GM18861 (cell line): Measurements from ENCODE around the gene ARSI.

Source experiments
- ATAC-seq: cut with Tn5 transposase; IDR thresholded peaks from one replicate; pipeline ENCODE4 v1.9.1; 2021; ENCODE audit not compliant: unreplicated experiment

Gene ARSI

GRCh38 chr5:150295172-150295634, 7.5 kb downstream of the ARSI start:
- no peak for ATAC-seq

- ATAC-seq: no peak
These were observed 8.1 kb downstream of the ARSI start for GRCh38 chr5:150294551-150295071.

GRCh38 chr5:150293091-150293941, 9.4 kb downstream of the ARSI start:
- ATAC-seq: no peak

GRCh38 chr5:150291388-150292385, 11.0 kb downstream of the ARSI start:
- ATAC-seq: no peak

GRCh38 chr5:150289551-150290390, 12.9 kb downstream of the ARSI start, which contains the start of gene CAMK2A:
TSS of gene CAMK2A (minus strand) at chr5:150289773. CDS start at chr5:150289625, 148 bp downstream.
- ATAC-seq: no peak

GRCh38 chr5:150288791-150289190, 13.9 kb downstream of the ARSI start:
- no peak for ATAC-seq

GRCh38 chr5:150288361-150288760, 14.3 kb downstream of the ARSI start:
- no peak for ATAC-seq

GRCh38 chr5:150286820-150287219, 15.9 kb downstream of the ARSI start:
- no peak for ATAC-seq

GRCh38 chr5:150285114-150285513, 17.6 kb downstream of the ARSI start:
- no peak for ATAC-seq

GRCh38 chr5:150284311-150284710, 18.4 kb downstream of the ARSI start:
- ATAC-seq: no peak

- ATAC-seq: no peak
These were observed 18.8 kb downstream of the ARSI start for GRCh38 chr5:150283904-150284303.

GRCh38 chr5:150281987-150282386, 20.7 kb downstream of the ARSI start:
- no peak for ATAC-seq

GRCh38 chr5:150279330-150280020, 23.2 kb downstream of the ARSI start:
- no peak for ATAC-seq

GRCh38 chr5:150278916-150279315, 23.8 kb downstream of the ARSI start:
- no peak for ATAC-seq

GRCh38 chr5:150278046-150278730, 24.5 kb downstream of the ARSI start:
- ATAC-seq: no peak

- no peak for ATAC-seq
These were observed 25.7 kb downstream of the ARSI start for GRCh38 chr5:150277043-150277442.

- ATAC-seq: no peak
These were observed 27.9 kb downstream of the ARSI start for GRCh38 chr5:150274811-150275210.

- no peak for ATAC-seq
These were observed 30.2 kb downstream of the ARSI start for GRCh38 chr5:150272531-150272930.

GRCh38 chr5:150271923-150272322, 30.8 kb downstream of the ARSI start:
- ATAC-seq: no peak
